ENCODE results near the gene NOX1.
A peak's percentile ranks its signal among the peaks of the same experiment; 100 is the strongest.

NOX1 gene

DNA sequence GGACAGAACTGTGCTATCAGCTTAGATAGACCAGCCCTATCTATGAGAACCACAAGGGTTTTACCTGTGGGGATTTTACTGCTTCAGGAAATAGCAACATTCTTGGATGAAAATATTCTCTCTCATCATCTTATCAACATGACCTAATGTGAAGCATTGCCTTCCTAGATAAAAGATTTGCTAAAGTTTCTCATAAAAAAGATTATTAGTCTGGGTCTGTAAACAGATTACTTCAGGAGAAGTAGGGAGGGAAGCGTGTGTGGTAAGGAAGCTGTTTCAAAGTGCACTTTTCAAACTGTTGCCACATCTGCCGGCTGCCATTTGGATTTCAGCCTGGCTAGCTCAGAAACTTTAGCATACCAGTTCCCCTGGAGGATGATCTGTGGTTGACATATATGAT, at the start of gene NOX1:
NOX1 (minus strand) TSS at position 35 of the 400 bp plus-strand sequence. CDS start 220 bp downstream, outside the sequence.
- DNase-seq = no peak

DNA sequence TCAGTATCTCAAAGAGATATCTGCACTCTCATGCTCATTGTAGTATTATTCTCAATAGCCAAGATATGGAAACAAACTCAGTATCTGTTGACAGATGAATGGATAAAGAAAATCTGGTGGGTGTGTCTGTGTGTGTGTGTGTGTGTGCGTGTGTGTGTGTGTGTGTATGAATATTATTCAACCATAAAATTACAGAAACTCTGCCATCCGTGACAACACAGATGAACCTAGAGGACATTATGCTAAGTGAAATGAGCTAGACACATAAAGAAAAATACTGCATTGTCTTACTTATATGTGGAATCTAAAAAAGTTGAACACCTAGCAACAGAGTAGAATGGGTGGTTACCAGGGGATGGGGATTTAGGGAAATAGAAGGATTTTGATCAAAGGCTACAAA, 41.4 kb upstream of the NOX1 start:
- DNase-seq = no peak

DNA sequence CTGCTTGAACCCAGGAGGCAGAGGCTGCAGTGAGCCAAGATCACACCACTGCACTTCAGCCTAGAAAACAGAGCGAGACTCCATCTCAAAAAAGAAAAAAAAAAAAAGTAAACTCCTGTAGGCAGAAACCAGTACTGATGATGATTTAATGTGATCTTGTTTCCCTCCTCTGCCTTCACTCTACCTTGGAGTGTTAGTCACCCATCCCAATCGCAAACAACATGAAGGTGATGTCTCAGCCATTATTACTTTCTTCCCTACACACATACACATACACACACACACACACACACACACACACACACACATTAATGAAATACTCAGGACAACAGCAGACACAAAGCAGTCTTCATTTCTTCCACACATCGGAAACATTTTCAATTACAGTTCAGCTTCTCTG, 39.0 kb upstream of the NOX1 start:
- no peak for DNase-seq

DNA sequence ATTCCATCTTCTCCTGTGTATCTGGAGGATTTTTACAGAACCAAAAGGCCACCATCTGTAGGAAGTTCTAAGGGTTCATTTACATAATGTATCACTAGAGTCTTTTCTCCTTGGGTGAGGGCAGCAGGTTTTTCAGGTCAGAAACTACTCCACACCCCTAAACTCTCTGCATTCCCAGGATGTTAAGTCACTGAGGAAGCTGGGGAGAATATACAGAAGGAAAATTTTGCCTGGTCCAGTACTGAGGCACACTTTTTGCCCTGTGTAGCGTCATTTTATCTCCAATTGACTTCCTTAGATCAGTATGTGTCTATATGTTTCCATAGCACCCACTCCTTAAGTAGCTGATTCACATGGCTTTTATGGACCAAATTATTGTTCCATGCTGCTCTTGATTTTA, 37.6 kb upstream of the NOX1 start:
- no peak for DNase-seq

DNA sequence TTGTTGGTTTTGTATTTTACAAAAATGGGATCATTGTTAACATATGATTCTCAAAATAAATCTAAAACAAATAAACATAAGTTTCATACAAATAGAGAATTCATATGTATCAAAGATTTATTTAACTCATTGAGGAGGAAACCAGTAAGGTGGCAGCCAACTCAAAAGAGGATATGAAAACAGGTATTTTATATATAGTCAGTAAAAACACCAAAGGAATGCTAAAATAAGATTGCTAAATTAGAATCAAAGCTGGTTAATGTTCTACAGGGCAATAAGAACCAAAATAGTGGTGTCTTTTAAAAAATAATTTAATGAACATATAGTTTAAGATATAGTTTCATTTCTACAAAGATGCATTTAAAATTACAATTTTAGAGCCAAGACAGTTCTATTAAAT, 31.5 kb upstream of the NOX1 start:
- no peak for DNase-seq

DNA sequence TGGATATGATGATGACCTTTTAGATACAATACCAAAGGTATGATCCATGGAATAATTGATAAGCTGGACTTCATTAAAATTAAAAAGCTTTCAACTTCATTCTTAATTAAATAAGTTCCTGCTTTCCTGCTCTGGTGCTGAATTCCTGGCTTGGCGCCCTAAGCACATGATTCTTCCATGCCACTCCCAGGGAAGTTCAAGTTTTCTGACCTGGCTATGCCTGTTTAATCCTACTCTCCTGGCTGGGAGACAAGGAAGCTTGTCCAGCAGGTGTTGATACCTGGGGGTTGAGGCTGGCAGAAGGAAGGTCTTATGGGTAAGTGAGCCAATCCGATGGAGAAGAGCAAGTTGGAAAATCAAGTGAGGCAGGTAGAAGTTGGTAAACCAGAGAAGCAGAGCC, 30.3 kb upstream of the NOX1 start:
- DNase-seq = no peak

DNA sequence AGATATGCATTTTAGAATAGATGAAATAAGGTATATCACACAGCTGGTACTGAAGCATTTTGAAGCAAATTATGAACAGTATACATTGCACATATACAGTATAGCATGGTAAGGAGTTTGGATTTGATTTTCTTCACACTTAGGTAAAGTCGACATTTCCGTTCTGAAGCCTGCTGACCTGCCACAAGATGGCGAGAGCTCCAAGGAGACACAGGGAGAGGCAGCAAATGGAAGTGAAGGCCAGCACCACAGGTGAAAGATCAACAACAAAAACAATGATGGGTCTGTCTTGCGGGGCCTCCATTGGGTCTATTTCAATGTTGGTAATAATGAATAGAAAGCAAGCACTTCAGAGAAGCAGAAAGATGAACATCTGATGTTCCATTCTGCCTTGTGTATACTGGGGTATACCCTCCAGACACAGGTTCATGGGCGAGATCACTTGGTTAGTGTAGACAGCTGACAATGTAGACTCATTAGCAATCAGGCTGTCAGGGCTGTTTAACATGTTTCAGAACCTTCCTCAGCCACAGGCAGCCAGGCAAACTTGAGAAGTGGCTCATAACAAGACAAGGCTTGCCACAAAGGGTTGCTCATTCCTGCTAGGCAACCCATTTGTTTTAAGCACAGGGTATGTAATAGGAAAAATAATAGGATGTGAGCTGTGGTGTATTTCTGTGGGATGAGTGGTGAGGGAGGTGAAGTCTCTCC, 21.4 kb upstream of the NOX1 start:
- no peak for DNase-seq

GRCh38 chrX:100883654-100884053, 9.5 kb upstream of the NOX1 start:
- DNase-seq = no peak

GRCh38 chrX:100880368-100880767, 6.2 kb upstream of the NOX1 start:
- DNase-seq = no peak

DNA sequence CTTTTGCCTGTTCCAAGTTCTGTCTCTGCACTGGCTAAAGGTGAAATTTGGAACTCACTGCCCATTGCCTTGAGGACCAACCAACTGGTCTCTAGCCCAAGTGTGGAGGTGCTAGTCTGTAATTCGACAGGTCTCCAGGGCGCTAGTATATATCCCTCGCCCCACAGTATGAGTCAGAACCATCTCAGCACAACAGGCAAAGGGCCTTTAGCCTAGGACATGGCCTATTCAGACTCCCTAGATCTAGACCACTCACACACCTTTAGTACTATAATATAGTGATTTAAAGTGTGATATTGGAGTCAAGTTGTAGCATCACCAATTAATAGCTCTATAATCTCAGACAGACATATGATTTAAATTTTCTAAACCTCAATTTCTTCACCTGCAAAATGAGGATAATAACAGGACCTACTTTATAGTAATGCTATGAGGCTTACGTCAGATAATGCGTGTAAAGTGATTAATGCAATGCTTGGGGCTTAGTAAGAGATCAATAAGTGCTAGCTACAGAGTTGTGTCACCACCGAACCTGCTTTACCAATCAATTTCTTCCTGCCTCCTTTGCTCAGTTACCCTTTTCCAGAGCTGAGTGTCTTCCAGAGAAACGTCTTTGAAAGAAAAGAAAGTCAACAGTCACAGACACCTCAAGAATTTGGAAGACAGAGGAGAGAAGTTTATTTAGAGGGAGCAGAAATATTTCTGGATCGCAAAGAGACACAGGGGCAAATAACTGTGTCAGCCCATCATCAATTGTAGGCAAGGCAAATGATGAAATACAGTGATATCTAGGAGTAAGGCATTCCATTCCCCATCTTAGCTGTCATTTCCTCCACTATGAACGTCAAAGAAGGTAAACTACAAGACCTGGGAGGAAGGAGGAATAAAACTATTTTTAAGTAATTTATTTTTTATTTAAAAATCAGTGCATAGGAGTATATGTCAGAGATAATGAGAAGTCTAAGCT, 2.3 kb downstream of the NOX1 start:
- DNase-seq = no peak

GRCh38 chrX:100870527-100870926, 3.6 kb downstream of the NOX1 start:
- DNase-seq = no peak

GRCh38 chrX:100868273-100868672, 5.9 kb downstream of the NOX1 start:
- no peak for DNase-seq

- DNase-seq = peak in 1 of 2 donors; percentile 6
These were observed 9.3 kb downstream of the NOX1 start for GRCh38 chrX:100864657-100865391.

GRCh38 chrX:100863326-100863864, 10.8 kb downstream of the NOX1 start:
- no peak for DNase-seq

GRCh38 chrX:100852810-100853209, 21.3 kb downstream of the NOX1 start:
- DNase-seq = no peak

DNA sequence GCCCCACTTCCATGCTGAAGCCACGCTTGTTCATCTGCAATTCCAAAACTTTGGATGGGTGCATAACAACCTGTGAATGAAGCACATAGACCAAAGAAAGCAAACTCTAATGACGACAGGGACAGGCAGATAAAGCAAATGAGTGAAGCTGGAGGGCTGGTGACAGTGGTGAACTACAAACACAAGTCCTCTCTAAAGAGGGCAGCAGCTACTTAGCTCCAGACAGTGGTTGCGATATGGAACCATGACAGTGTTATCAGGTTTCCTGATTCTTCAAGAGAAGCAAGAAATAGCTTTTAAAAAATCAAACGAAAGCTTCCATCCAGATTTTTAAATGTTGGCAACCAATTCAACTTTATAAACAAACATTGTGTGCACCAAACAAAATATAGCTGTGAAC, 23.8 kb downstream of the NOX1 start:
- no peak for DNase-seq

DNA sequence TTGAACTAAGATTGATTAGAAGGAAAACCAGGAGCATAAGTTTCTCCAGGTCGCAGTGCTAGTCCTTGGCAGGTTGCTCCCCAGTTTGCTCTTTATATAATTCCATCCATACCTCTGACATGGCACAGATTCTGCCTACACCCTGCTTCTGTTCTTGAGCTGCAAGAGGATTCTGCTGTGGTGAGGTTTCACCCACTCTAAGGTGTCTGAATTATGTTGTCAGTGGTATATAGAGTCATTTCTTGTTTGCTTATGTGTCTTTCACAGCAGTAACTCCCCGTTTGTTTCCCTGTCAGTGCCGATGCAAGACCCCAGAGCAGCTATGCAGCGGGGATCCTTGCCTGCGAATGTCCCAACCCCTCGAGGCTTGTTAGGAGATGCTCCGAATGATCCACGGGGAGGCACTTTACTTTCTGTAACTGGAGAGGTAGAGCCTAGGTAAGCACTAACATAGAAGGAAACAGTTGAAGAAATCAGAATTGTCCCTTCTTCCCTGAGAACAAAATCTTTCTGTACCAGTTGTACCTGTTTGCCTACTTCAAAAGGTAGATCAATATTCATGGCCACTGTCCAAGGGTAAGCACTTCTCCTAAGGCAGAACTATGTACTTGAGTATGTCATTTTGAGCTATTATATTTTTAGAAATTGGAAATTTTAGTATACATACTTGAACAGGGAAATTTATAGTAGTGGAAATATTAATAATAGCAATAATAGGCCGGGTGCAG, 42.8 kb downstream of the NOX1 start:
- DNase-seq = no peak

GRCh38 chrX:100830547-100830946, 43.6 kb downstream of the NOX1 start:
- no peak for DNase-seq

- no peak for DNase-seq
These were observed 44.0 kb downstream of the NOX1 start for GRCh38 chrX:100830143-100830542.

- peak; percentile 48 to 58 for DNase-seq
These were observed 44.4 kb downstream of the NOX1 start for GRCh38 chrX:100829730-100830129.

- peak; percentile 64 to 65 for DNase-seq
These were observed 54.1 kb downstream of the NOX1 start, which contains the start of gene CSTF2 for GRCh38 chrX:100819837-100820666. Gene CSTF2 (plus strand): TSS chrX:100820391. CDS start chrX:100820417, 26 bp downstream.

Data from inflammatory macrophage treated with lipopolysaccharide for 1 hour (primary cell).